H1 (cell line): Measurements from ENCODE around the gene CDK10.

Source experiments
- EP300 ChIP-seq, 2 experiments: IDR thresholded peaks; 1 replicate in 1 of 2; 2 replicates in 1 of 2; pipeline ENCODE4 v1.6.1; 2011 to 2012; ENCODE audit warnings: low read depth in 2 of 2, low read length in 2 of 2, mild to moderate bottlenecking in 2 of 2, borderline replicate concordance in 1 of 2, inconsistent platforms in 1 of 2, moderate library complexity in 1 of 2
- EZH2 ChIP-seq: fragments of 200-600 bp; sonication (generic); IDR thresholded peaks from 2 replicates; pipeline ENCODE4 v1.7.1; 2012; ENCODE audit warnings: low read depth, mild to moderate bottlenecking, moderate library complexity, low read length, inconsistent platforms; ENCODE audit not compliant: severe bottlenecking
- HDAC2 ChIP-seq, 2 experiments: fragments of 300-600 bp in 1 of 2; sonication (generic) in 1 of 2; IDR thresholded peaks; 2 replicates each; pipeline ENCODE4 v1.6.1; 2011 to 2012; ENCODE audit warnings: low read depth in 2 of 2, low read length in 2 of 2, mild to moderate bottlenecking in 2 of 2, moderate library complexity in 2 of 2, borderline replicate concordance in 1 of 2, inconsistent platforms in 1 of 2
- PHF8 ChIP-seq: fragments of 200-600 bp; sonication (generic); conservative IDR thresholded peaks from 2 replicates; pipeline ENCODE4 v1.7.1; 2012; ENCODE audit warnings: low read depth, mild to moderate bottlenecking, inconsistent platforms, low read length, moderate library complexity
- POLR2A ChIP-seq, 2 experiments: IDR thresholded peaks; 1 replicate in 1 of 2; 2 replicates in 1 of 2; pipeline ENCODE4 v1.6.1; 2011; ENCODE audit warnings: low read depth in 2 of 2, low read length in 2 of 2, mild to moderate bottlenecking in 2 of 2; ENCODE audit errors: control extremely low read depth in 1 of 2
- RXRA ChIP-seq: IDR thresholded peaks from 2 replicates; pipeline ENCODE4 v1.6.1; 2011; ENCODE audit warnings: low read depth, mild to moderate bottlenecking, low read length, moderate library complexity; ENCODE audit not compliant: insufficient read depth
- TF ChIP-seq, protein P1 (sequence below): IDR thresholded peaks from 2 replicates; pipeline ENCODE4 v1.6.1; 2012; ENCODE audit warnings: inconsistent platforms
- TF ChIP-seq, protein P2 (sequence below), 3 experiments: IDR thresholded peaks; 1 replicate in 2 of 3; 2 replicates in 1 of 3; pipeline versions ENCODE4 v1.5.1 to v1.6.1; 2011; ENCODE audit warnings: low read length in 3 of 3, mild to moderate bottlenecking in 3 of 3, inconsistent platforms in 2 of 3, low read depth in 1 of 3, moderate library complexity in 1 of 3; ENCODE audit not compliant: insufficient read depth in 1 of 3; ENCODE audit errors: control extremely low read depth in 1 of 3
- TF ChIP-seq, protein P3 (sequence below): IDR thresholded peaks from 2 replicates; pipeline ENCODE4 v1.6.1; 2012; ENCODE audit warnings: inconsistent platforms

DNA sequence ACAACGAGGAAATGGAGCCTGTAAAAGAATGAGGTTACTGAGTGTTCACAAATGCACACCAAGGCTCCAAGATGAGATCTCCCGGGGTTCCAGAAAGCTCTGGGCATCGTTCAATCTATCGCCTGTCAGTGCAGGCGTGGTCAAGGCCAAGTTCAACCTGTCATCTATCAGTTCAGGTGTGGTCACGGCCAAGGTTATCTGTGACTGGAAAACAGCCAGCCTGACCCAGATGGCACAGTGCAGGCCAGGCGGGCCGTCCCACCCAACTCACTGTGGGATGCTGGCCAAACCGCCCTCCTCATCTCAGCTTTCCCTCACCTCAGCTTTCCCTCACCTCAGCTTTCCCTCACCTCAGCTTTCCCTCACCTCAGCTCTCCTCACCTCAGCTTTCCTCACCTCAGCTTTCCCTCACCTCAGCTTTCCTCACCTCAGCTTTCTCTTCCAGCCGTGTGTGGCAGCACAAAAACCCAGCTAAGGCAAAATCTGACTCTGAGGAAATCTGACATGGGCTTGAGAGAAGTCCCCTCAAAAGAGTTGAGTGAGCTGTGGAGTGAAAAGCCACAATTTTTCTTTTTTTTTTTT lies 31.3 kb upstream of the CDK10 start:
- TF ChIP-seq HDAC2 (IDR thresholded peaks at IDR 0.05; ENCODE audit: borderline replicate concordance in 1 of 2, low read depth in 2 of 2, low read length in 2 of 2) (no peak), PHF8 (no peak), EZH2 (no peak), POLR2A (IDR thresholded peaks at IDR 0.05; ENCODE audit: control extremely low read depth in 1 of 2, low read depth in 2 of 2, low read length in 2 of 2) (no peak), EP300 (IDR thresholded peaks at IDR 0.05; ENCODE audit: borderline replicate concordance in 1 of 2, low read depth in 2 of 2, low read length in 2 of 2) (no peak), RXRA (no peak)
- TF ChIP-seq, protein P1, sequence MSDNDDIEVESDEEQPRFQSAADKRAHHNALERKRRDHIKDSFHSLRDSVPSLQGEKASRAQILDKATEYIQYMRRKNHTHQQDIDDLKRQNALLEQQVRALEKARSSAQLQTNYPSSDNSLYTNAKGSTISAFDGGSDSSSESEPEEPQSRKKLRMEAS = no peak
- TF ChIP-seq, protein P2, sequence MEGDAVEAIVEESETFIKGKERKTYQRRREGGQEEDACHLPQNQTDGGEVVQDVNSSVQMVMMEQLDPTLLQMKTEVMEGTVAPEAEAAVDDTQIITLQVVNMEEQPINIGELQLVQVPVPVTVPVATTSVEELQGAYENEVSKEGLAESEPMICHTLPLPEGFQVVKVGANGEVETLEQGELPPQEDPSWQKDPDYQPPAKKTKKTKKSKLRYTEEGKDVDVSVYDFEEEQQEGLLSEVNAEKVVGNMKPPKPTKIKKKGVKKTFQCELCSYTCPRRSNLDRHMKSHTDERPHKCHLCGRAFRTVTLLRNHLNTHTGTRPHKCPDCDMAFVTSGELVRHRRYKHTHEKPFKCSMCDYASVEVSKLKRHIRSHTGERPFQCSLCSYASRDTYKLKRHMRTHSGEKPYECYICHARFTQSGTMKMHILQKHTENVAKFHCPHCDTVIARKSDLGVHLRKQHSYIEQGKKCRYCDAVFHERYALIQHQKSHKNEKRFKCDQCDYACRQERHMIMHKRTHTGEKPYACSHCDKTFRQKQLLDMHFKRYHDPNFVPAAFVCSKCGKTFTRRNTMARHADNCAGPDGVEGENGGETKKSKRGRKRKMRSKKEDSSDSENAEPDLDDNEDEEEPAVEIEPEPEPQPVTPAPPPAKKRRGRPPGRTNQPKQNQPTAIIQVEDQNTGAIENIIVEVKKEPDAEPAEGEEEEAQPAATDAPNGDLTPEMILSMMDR (IDR thresholded peaks at IDR 0.05; ENCODE audit: control extremely low read depth in 1 of 3, insufficient read depth in 1 of 3, low read depth in 1 of 3, low read length in 3 of 3) = no peak
- TF ChIP-seq, protein P3, sequence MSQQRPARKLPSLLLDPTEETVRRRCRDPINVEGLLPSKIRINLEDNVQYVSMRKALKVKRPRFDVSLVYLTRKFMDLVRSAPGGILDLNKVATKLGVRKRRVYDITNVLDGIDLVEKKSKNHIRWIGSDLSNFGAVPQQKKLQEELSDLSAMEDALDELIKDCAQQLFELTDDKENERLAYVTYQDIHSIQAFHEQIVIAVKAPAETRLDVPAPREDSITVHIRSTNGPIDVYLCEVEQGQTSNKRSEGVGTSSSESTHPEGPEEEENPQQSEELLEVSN = no peak
